NOMO-1 treated with DMSO at 0.1 percent for 48 hours (cell line): Measurements from ENCODE around the gene DDRGK1.

ENCODE experiments used
- DNase-seq: peaks from one replicate; lab custom pipeline; 2025; ENCODE audit not compliant: unreplicated experiment; lab: John Stamatoyannopoulos, UW

The DDRGK1 gene

GRCh38 chr20:3204124-3204794 lies at the start of gene DDRGK1:
Gene DDRGK1 (minus strand): TSS chr20:3204682. CDS start chr20:3204627, 55 bp downstream.
- DNase-seq, result peak; percentile 73

GRCh38 chr20:3251806-3252205 lies 47.3 kb upstream of the DDRGK1 start:
- DNase-seq, result no peak

GRCh38 chr20:3250091-3250504 lies 45.6 kb upstream of the DDRGK1 start:
- DNase-seq, result no peak

DNA sequence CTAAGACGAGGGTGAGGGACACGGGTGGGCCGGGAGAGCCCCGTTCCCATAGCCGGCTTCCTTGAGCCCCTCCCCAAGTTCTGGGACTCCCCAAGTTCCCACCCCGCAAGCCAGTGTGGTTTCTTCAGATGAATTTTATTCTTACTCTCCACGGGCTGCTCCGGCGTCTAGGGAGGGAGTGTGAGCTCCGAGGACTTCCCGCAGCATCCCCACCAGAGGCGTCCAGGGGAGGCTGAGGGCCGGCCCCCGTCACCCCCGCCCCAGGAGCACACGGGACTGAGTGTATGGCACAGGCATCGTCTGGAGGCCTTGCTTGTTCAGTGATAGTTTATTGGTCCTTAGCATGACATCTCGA lies 44.5 kb upstream of the DDRGK1 start:
- no peak for DNase-seq

GRCh38 chr20:3248167-3248992 lies 43.9 kb upstream of the DDRGK1 start:
- no peak for DNase-seq

- DNase-seq, result no peak
Observed at GRCh38 chr20:3247638-3248037, 43.2 kb upstream of the DDRGK1 start.

DNA sequence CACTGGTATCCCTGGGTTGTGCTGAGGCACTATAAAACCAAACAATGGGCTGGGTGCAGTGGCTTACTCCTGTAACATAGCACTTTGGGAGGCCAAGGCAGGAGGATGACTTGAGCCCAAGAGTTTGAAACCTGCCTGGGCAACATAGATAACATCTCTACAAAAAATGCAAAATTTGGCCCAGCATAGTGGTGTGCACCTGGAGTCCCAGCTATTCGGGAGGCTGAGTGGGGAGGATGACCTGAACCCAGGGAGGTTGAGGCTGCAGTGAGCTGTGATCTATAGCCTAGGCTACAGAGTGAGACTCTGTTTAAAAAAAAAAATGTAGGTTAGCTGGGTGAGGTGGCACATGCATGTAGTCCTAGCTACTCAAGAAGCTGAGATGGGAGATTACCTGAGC lies 42.2 kb upstream of the DDRGK1 start:
- DNase-seq, result no peak

DNA sequence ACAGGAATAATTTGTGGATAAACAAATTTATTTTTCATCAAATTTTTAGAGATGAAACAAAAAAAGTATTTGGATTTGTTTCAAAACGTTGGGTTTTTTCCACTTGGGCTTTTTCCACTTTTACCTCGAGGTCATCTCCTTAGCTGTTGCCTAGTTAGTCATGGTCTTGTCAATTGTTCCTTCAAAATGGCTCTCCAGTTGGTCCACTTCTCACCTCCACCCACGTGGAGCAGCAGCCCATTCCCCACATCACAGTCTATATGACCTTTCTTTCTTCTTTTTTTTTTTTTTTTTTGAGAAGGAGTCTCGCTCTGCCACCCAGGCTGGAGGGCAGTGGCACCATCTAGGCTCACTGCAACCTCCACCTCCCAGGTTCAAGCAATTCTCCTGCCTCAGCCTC lies 41.2 kb upstream of the DDRGK1 start:
- DNase-seq, result no peak

GRCh38 chr20:3245156-3245555 lies 40.7 kb upstream of the DDRGK1 start:
- DNase-seq, result no peak

GRCh38 chr20:3244613-3245012 lies 40.1 kb upstream of the DDRGK1 start:
- no peak for DNase-seq

DNA sequence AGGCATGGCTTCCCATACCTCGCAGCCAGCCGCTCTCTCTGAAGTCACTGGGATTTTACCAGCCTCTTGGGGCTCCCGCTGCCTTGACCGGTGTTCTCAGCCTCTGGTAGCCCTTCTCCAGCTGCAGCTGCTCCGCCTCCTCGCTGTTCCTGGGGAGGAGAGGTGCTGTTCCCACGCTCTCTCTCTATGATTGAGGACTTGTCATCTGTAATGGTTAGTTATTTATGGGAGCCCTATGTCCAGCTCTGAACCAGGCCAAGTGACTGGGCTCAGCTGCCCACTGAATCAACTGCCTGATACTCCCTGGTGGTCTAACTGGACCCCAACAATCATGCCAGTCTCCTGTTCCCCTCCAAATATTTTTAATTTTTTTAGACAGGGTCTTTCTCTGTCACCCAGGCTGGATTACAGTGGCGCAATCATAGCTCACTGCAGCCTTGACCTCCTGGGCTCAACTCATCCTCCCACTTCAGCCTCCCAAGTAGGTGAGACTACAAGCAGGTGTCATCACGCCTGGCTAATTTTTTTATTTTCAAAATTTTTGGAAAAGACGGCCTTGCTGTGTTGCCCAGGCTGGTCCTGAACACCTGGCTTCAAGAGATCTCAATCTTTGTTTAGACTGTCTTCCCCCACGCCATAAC lies 39.4 kb upstream of the DDRGK1 start:
- DNase-seq, result no peak

DNA sequence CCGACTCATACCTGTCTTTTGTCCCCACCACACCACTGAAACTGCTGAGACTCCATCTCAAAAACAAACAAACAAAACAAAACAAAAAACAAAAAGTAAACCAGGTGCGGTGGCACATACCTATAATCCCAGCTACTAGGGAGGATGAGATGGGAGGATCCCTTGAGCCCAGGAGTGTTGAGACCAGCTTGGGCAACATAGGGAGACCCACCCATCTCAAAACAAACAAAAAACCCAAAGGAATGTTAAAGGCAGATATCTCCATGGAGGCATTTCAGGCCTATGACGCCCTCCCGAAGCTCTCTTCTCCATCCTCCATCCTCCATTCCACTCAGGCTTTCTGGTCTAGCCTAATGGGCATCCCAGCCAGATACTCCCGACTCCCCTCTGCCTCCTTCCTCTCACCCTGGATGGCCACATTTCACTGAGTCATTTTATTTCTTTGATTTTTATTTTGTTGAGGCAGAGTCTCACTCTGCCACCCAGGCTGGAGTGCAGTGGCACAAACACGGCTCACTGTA lies 37.8 kb upstream of the DDRGK1 start:
- DNase-seq, result no peak

GRCh38 chr20:3240776-3241363 lies 36.4 kb upstream of the DDRGK1 start:
- no peak for DNase-seq

- DNase-seq, result no peak
Observed at GRCh38 chr20:3239867-3240775, 35.6 kb upstream of the DDRGK1 start.

GRCh38 chr20:3239026-3239866 lies 34.8 kb upstream of the DDRGK1 start, which contains the start of gene SLC4A11:
Gene SLC4A11 (minus strand): TSS chr20:3239190. CDS start chr20:3239137, 53 bp downstream.
- DNase-seq, result peak; percentile 49

- peak; percentile 9 for DNase-seq
Observed at GRCh38 chr20:3238616-3239025, 34.1 kb upstream of the DDRGK1 start.

DNA sequence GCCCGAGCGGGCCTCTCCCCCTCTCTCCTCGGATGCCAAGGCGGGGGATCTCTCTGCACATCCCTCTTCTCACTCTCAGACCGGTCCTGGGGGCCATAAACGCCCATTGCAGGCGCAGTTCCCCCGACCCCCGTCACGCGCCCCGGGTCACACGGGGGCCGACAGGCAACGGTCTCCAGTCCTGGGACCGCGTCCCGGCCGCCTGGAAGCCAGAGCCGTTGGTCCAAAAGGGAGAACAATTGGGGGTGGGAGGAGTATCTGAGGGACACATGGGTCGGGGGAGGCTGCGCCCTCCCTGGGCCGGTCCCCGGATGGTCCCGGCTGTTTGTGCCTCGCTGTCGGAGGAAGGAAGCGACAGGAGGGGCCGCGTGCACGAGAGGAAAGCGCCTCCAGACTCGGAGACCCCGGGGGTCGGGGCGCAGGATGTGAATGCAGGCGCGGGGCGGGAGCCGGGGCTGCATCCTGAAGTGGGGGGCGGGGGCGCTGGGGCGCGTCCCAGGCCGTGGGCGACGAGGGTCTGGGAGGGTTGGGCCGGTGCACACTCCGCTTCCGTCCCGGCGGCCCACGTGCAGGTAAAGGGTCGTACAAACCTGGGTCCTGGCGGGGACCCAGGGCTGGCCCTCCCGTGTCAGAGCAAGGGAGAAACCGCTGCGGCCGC lies 33.6 kb upstream of the DDRGK1 start:
- no peak for DNase-seq

DNA sequence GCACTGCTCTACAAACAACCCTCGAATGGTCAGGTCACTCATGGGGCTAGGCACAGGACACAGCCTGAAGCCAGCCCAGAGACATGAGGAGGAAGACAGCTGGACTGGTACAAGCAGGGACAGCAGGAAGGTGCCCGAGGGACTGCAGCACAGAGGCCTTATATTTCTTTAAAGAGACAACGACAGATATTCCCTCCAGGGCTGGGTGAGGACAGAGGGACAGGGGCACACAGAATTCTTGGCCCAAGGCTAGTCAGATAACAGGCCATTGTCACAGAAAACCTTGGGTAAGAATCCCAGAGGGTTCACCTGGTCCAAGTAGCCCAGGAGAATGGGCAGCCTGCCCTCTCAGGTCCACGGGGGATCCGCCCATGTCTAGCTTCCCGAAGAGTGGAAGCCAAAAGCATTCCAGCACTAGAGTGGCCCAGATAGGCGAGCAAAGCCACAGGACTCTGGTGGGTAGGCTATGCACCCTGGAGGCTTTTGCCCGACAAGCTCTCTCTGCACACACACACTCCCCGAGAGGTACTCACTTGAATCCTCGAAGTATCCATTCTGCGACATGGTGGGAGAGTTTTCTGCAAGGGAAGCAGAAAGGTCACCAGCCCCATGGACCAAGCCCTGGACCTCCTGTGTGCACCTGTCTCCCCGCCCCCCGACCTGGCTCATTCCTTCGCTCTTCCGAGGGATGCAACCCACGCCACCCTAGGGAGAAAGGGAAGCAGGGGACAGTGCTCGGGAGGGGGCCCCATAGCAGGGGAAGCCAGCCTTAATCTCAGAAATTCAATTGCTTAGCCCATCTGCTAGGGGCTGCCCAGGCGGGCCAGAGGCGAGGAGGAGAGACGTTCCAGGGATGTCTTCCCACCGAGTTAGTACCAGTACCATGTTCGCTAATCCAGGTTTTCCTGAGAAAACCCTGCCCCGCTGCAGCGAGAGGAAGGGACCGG lies 32.8 kb upstream of the DDRGK1 start:
- no peak for DNase-seq
